SW 1271 (cell line): ENCODE measurements around the gene KRT78.

Experiments
- DNase-seq, 2 experiments: peaks; one replicate each; lab custom pipeline; 2025; lab: John Stamatoyannopoulos, UW

The KRT78 gene

DNA sequence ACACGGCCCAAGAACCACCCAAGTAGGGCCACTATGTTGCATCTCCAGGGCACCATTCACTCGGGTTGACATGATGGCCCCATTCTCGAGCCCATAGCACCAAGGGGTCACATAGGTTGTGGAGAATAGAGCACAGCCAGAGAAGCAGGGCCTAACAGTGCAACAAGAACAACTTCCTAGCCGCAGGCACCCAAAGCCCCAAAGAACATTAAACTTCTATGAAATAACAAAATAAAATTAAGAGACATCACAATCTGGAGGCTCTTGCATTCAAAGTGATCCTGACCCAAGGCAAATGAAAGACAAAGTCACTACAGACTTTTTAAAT lies 36.8 kb downstream of the KRT78 start:
- DNase-seq = no peak

DNA sequence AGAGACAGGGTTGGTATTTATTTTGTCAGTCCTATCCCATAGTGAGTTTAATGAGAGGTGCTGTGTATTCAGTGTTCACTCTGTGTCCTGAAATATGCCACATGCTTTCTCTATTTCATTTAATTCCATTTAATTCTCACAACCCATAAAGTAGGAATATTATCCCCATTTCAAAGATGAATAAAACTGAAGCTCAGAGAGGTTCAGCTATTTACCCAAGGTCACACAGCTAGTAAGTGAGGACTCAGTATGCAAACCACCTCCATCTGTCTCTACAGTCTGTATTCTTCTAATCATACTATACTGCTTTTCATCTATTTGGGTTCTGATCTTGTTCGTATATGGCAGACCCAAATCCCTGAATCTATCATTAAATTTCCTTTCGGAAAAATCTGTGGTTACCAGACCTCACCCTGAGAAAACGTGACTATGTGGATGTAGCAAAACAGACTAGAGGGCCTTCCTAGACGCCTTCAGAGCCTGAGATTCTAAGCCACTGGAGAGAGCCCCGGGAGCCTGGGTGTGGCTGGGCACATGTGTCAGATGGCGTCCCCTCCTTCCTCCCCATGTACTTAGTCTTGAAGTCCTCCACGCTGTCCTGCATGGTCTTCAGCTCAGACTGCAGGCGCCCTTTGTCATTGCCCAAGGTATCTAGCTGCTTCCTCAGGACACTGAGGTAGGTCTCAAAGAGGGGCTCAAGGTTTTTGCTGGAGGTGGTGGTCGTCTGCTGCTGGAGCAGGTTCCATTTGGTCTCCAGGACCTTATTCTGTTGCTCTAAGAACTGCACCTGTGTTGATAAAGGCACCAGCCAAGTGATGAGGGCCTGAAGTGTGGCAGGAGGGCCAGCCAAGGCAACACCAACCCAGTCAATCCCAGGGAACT lies 37.4 kb downstream of the KRT78 start:
- no peak for DNase-seq

DNA sequence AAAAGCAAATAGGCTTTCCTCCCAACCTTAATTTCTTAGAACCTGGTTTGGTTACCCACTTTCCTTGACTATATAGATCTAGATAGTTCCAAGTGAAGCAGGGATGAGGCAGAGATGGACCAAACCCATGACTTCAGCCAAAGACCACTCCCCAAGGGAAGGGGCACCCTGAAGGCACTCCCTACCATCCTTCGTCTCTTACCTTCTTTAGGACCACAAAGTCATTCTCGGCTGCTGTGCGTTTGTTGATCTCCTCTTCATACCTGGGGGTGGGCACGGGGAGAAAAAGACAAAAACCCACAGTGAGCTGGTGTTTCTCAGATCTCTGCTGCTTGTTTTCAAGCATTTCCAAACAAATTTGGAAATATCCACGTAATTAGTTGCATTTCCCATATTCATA lies 38.2 kb downstream of the KRT78 start:
- no peak for DNase-seq

DNA sequence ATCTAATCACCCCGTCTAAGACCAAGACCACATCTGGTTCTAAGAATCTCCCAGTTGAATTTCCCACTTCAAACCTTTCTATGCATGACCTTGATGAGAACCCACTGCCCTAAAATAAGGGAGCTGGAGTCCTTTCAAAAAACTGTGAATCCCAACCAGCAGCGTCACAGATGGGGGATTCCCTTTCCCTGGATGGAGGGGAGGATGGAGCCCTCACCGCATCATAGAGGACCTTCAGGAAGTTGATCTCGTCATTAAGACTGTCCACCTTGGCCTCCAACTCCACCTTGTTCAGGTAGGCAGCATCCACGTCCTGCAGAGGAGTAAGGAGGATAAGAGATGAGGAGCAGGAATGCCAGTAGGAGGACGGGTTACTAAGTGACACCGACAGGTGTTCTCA lies 39.6 kb downstream of the KRT78 start:
- no peak for DNase-seq

DNA sequence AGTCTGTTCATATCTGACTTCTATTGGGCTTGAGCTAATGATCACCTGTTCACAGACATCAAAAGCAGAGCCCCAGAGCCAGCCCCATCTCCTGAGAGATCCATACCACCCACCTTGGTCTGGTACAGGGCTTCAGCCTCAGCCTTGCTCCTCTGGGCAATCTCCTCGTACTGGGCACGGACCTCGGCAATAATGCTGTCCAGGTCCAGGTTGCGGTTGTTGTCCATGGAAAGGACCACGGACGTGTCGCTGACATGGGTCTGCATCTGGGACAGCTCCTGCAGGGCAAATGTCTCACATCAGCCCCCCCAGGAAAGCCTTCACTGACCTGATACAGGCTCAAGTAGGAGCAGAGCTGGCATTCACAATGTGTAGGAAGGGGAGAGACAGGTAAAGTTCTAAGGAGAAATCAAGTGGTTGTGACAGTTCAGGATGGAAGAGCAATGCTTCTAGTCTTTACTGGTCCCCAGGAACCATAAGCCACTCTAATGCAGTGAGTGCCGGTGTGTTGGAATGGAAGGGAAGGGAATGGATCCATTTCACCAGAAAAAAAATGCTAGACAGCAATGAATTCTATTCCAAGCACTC lies 40.1 kb downstream of the KRT78 start:
- no peak for DNase-seq

DNA sequence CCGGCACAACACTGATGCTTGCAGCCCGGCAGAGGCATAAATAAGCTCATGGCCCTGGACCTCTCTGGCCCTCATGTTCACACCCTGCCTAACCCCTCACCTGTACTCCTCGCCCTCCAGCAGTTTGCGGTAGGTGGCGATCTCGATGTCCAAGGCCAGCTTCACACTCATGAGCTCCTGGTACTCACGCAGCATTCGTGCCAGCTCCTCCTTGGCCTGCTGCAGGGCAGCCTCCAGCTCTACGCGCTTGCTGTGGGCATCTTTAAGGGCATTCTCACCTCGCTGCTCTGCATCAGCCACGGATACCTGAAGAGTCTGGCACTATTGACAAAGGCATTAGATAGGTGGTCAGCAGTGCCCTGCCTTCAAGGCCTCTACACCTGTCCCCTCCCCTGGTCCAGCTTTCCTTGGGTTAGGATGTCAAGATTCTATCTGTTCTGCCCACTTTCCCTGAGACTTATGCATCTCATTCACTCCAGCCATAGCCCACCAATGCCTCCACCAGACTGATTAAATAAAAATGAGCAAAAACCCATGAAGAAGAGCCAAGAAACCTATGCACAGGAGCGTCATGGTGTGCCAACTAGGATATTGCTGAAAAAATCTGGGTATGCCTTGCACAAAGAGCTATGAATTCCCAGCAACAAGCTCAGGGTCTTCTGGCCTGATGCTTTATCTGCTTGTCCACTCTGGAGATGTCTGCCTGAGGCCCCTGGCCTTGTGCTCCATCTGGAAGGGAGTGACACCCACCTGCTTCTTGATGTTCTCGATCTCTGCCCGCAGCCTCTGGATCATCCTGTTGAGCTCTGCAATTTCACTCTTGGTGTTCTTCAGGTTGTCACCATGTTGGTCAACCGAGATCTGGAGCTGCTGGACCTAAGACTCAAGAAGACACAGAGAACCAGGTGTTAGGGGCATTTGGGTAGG lies 41.0 kb downstream of the KRT78 start:
- no peak for DNase-seq

DNA sequence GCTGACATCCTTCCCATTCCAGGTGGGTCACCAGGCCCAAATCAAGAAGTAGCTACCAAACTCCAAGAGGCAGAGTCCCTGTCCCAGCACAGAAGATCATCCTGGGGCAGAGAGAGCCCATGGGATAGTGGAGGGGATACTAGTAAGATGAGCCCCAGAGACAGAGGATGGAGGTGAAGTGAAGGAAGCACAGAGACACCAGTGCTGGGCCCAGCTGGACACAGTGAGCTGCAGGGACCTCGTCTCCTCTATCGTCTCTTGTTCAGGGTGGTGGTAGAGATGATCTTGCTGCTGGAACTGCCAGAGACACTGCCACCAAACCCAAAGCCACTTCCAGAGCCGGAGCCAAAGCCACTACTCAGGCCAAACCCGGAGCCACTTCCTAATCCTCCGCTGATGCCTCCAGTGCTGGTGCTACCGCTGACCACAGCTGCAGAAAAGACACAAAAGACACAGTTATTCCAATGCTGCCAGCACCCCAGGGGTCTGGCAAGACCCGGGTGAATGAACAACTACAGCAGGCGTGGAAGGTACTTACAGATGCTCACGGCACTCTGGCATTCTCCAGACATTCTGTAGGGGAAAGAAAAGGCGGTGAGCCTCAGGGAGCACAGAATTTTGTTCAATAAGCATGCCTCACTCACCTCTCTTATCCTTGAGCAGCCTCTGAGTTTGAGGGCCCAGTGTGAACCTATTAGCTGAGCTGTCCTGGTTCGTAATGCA lies 41.8 kb downstream of the KRT78 start:
- no peak for DNase-seq

DNA sequence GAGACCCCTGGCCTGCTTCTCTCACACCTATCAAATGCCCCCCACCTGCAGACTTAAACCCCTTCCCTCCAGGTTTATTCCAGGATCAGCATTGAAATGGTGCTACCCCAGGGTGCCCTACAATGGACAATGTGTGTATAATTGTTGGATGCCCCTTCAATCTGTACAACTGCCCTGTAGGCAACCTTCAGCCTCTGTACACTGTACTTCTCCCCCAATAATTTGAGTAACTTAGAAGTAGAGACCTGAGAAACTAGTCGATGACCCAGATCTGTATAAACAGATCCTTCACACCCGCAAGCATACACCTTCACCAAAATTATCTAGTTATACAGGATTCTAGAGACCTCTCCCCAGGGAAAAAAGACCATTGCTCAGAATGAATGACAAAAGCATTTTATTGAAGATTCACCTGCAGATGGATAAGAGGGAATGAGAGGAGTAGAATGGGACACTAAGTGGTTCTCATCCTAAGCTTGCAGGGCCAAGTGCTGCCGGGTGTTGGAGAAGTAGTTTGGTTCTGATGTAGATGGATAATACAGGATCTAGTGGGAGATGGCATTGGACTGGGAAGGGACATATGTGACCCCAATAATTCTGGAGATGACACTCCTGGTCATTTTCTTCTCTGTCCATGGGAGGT lies 42.5 kb downstream of the KRT78 start:
- DNase-seq = no peak

DNA sequence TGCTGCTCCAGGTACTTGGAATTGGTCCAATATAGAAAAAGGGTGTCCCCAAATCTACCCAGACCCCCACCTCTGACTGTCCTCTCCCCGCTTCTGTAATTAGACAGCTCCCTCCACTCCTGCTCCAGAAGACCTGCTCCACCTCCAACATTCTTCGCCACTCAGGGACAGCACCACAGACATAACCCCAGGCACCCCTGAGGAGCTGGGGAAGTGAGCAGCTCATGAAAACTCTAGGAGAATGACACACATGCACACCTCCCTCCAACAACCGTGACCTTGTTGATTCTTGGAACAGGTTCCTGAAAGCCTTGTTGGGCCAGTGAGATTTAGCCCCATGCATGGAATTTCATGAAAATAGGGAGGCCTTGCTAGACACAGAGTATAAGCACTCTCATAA lies 43.1 kb downstream of the KRT78 start:
- no peak for DNase-seq

DNA sequence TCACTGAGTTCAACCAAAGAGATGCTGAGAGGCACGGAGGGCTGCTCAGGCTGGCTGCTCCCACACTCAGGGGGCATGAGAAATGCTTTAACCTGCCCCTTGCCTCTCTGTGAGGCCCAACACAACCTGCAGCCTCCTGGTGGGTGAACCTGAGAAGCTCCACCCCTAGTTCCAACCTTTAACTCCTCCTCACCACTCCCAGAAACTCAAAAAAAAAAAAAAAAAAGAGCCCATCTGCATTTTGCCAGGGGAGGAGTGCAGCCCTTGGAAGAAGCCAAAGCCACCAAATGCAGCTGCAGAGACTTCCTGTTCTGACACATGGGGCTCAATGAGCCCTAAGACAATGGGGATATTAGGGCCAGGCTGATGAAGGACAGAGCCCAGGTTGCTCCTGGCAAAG lies 43.8 kb downstream of the KRT78 start:
- DNase-seq = no peak

DNA sequence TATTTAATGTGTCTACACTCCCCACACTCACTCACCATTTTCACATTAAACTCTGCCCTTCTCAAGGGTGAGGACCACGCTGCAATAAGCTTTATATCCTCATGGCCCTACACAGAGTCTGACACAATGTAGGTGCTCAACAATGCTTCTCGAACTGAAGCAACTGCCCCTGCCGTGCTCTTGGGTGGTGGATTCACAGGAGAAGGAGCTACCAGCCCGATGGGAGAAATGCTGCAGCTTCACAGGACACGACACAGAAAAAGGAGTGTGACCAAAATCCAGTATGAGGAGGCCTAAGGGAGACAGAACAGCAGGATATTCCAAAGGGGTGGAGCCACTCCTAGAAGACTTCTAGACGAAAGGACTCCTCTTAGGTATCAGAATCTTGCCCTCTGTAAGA lies 46.4 kb downstream of the KRT78 start:
- DNase-seq = no peak

DNA sequence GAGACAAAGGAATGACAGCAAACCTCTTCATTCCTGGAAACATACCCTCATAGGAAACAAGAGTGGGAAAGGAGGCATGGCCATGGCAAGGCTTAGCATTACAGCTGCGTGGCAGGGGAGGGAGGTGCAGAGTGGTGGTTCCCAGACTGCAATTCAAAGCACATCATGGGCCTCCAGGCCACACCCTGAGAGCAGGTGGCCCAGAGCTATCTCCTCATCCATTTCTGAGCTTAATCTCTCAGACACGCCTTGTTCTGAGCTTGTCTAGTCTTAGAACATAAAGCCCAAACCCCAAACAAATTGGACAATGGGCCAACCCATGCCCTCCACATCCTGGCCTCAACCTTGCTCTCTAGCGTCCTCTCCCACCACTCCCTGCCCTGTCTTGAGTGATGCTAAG lies 47.0 kb downstream of the KRT78 start:
- no peak for DNase-seq

DNA sequence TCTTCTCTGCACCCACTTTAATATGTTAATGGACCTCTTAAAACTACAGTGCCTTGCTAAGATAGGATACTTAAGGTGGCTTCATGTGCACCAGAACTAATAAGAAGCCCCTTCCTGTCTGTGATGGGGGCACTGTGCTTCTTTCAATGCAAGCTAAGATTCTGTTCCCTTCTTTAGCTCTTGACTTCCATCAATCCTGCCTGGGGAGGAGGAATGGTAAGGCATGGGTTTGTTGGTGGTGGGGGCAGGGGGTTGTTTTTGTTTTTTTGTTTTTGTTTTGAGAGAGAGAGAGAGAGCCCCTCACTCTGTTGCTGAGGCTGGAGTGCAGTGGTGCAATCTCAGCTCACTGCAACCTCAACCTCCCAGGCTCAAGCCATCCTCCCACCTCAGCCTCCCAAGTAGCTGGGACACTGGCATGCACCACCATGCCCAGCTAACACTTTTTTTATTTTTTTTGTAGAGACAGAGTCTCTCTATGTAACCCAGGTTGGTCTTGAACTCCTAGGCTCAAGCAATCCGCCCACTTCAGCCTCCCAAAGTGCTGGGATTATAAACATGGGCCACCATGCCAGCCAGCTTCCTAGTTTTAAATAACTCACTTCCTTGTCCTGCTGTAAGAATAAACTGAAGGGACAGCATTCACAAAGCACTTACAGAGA lies 48.4 kb downstream of the KRT78 start:
- DNase-seq = no peak

DNA sequence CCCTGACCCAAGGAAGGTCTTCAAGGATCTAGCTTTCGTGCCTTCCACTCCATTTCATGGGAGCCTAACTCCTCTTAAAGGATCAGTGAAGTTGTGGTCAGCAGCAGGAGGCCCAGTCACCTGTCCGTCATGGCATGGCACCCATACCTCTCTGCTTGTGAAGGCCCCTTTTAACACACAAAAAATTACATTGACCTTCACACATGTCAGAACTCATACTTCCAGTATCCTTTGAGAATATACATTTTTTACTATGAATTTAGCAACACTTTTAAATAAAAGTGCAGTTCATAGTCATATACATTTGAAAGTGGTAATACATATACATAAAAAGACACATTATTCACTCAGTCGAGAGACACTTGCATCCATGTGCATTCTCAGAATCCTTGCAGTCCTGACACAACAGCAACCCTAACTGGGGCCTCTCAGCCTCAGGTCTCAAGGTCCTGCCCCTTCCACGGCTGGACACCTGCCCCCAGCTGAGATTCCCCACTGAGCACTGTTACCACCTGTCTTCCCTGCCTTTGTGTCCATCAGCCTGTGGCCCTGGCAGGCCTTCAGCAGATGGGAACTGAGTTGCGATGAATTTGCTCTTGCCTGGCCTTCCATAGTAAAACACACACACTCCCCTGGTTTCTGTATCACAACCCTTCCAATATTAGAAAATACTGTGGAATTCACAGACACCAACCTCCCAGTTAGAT lies 49.1 kb downstream of the KRT78 start:
- DNase-seq = no peak

DNA sequence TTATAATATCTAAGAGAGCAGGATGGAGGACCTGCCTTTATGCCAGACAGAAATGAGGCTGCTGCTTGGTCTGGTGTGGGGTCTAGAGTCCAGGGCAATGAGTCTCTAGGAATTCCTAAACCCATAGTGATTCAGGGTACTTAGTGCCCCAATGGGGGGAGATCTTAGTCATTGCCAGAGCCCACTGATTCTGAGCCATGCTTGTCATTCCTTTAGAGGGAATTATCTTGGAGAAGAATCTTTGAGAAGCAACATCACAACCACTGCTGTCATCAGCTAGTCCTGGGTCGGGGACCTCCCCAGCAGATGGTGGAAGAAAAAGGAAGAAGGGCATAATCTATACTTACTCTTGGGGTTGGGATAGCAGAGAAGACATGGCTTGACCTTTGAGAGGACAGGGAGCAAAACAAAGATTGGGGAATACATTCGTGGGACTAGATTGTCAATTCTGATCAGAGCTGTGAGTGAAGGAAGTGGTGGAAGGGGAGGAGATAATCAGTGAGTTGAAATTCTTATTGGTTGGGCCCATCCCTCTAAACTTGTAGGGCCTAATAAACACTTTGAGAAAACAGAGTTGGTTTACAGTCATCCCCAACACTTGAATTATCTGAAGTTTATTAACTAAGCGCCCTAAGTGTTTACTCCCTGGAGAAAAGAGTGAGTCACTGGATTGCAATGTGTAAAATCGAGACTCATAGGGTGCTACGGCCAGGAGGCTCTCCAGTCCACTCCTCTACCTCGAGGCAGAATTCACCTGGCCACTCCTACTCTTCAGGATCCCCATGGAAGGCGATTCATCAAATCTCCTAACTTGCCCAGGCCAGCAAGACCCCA lies 49.9 kb downstream of the KRT78 start:
- DNase-seq = peak in 1 of 2 experiments; percentile 25

DNA sequence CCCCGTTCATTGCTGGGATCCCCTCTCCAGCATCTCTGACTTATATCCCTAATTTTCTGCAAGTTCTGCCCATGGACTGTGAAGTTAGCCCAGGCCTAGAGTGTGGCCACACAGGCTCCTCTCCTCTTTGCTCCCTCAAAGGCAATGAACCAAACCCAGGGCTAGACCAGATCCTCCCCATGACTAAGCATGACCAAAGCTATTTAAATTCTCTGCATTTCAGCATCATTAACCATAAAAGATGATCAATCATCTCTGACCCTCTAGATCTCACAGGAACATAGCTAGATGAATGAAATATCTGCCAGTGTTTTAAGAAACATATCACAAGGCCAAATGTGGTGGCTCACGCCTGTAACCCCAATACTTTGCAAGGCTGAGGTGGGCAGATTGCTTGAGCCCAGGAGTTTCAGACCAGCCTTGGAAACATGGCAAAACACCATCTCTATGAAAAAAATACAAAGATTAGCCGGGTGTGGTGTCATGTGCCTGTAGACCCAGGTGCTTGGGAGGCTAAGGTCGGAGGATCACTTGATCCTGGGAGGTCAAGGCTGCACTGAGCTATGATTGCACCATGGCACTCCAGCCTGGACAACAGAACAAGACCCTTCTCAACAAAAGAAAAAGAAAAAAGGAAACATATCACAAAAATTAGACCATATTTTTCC lies 50.7 kb downstream of the KRT78 start:
- DNase-seq = no peak

DNA sequence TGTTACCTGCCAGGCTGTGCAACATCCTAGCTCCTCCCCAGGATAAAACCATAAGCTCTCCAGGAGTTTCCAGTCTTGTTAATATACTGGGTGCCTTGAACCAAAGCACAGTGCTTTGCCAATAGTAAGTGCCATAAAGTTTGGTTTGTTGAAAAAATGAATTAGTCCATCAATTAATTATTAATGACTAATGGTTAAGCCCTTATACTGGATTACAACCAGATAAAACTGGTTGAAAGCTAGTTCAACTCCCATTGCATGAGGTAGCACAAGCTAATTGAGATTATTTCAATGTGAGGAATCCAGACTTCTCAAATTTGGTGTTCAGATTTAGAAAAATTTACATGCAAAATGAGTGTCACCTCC lies 51.3 kb downstream of the KRT78 start:
- no peak for DNase-seq

DNA sequence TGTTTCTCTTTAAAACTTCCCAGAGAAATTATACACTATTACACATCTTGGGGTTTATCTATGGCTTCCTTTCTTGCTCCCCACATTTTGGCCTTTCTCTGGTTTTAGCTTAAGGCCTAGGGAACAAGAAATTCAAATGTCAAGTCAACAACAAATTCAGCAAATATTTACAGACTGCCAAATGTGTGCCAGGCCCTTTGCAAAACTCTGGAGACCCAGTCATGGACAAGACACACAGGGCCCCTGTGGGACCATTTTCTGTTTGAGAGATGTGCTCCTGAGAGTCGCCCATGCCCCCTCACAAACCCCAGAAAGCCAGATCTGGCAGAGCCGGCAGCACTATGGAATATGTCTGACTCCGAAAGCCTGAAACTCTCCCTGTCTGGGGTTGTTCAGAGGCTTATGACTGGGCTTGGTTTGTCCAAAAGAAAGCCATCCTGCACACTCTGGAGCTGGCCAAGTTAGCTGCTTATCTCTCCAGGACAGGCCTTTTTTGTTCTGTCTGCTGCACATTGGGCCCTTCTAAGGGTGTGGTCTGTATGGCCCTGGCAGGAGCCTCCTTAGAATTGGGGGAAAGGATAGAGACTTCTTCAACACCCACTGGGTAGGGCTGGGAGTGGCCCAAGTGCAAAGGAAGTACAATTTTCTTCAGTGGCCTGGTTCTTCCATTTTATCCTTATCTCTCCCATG lies 51.8 kb downstream of the KRT78 start:
- no peak for DNase-seq

DNA sequence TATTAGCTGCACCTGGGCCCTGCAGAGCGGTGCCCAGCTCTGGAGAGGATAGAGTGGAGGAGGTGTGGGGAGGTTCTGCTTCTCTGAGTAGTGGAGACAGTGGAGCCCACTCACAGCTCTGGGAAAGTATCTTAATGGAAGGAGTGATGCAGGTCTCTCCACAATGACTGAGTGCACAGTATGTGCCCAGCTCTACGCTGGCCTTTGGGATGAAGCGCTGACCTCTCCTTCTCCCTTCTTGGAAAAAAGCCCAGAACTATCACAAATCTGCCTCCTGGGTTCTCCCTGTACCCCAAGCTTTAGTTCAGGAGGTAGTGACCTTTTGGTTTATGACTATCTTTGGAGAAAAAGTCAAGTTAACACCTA lies 52.4 kb downstream of the KRT78 start:
- DNase-seq = no peak
